ENCODE results near the gene ZNF536.

- no peak for TF ChIP-seq CTCF (conservative IDR thresholded peaks at IDR 0.05; ENCODE audit: low read depth, low read length)
- no peak for TF ChIP-seq RAD21 (IDR thresholded peaks at IDR 0.05; ENCODE audit: low read length)
- no peak for TF ChIP-seq POLR2A (IDR thresholded peaks at IDR 0.05; ENCODE audit: low read depth, low read length)
These were observed 234.2 kb downstream of the ZNF536 start for GRCh38 chr19:30606114-30607050.

All from IMR-90 (cell line).